NB4 (cell line): ENCODE measurements around the gene UBE2K.
"Not testable (repeated sequence)": the region's sequence is repeated elsewhere in the genome, so short reads cannot be mapped to it uniquely, and the experiment has no call there.

Source experiments
- MAX ChIP-seq: IDR thresholded peaks from 2 replicates; pipeline ENCODE4 v1.6.1; 2011; ENCODE audit warnings: low read depth, low read length
- POLR2A ChIP-seq: IDR thresholded peaks from 2 replicates; pipeline ENCODE4 v1.6.1; 2011; ENCODE audit warnings: mild to moderate bottlenecking; ENCODE audit not compliant: insufficient read length; ENCODE audit errors: extremely low read depth

- not testable (repeated sequence) for TF ChIP-seq POLR2A, MAX
These were observed 41.7 kb downstream of the UBE2K start for GRCh38 chr4:39739591-39739990.
